HepG2 (cell line): ENCODE data around the gene WWC2. TPM values are rescaled to one million over a fixed set of nuclear protein-coding genes. Genes with fewer than 3 reads are reported as not detected.

ENCODE experiments used
- ATAC-seq: fragments of 200-7000 bp; cut with Tn5 transposase; 3 replicates; pipeline ENCODE4 v1.9.1; 2020; ENCODE audit warnings: mild to moderate bottlenecking, moderate library complexity
- BruUV-seq: library from RNA; stranded (reverse); fragments of 400-500 nt; replicated peaks from 2 replicates; lab custom pipeline; 2021; lab: Mats Ljungman, UMichigan
- CTCF ChIA-PET: fragments of 300-600 bp; formaldehyde crosslinking; extraction: SDS; loops from one replicate; lab custom pipeline; 2021; ENCODE audit warnings: low total read pairs, inconsistent platforms, low intra/inter-chr PET ratio; lab: Yijun Ruan, JAX
- POLR2A ChIA-PET: fragments of 350-600 bp; sonication (Branson Sonifier 250); formaldehyde crosslinking; loops from one replicate; lab custom pipeline; 2020; ENCODE audit warnings: antibody characterized with exemption, inconsistent platforms; lab: Yijun Ruan, JAX
- DNase-seq: peaks from one replicate; pipeline ENCODE4 v3.0.0-alpha.2; 2015; ENCODE audit warnings: low spot score
- FAIRE-seq: peaks from 3 replicates; lab custom pipeline; 2011; peaks lifted over from hg19 to GRCh38; lab: Jason Lieb, UNC
- H2AFZ ChIP-seq: one replicate; pipeline ENCODE4 v1.6.1; 2011; ENCODE audit warnings: low read length, inconsistent platforms
- H3K27ac ChIP-seq: fragments of 300-600 bp; 3 replicates; pipeline ENCODE4 v1.8.0; 2011; ENCODE audit warnings: mixed run types, mild to moderate bottlenecking, mixed read lengths, low read length, inconsistent platforms; ENCODE audit not compliant: insufficient read depth; ENCODE audit errors: extremely low read length
- H3K27me3 ChIP-seq, 2 experiments: fragments of 200-600 bp in 1 of 2; 2 replicates in 1 of 2; 3 replicates in 1 of 2; pipeline versions ENCODE4 v1.6.0 to v1.8.0; 2011; ENCODE audit warnings: low read length in 2 of 2, mild to moderate bottlenecking in 2 of 2, moderate library complexity in 2 of 2, inconsistent platforms in 1 of 2; ENCODE audit not compliant: insufficient read depth in 2 of 2, control insufficient read depth in 1 of 2
- H3K36me3 ChIP-seq, 2 experiments: fragments of 200-600 bp in 1 of 2; replicated peaks in 1 of 2; 2 replicates in 1 of 2; 3 replicates in 1 of 2; pipeline versions ENCODE4 v1.5.1 to v1.8.0; 2011; ENCODE audit warnings: low read length in 2 of 2, inconsistent platforms in 1 of 2; ENCODE audit not compliant: insufficient read depth in 2 of 2, control insufficient read depth in 1 of 2
- H3K4me1 ChIP-seq: 2 replicates; pipeline ENCODE4 v1.5.1; 2012; ENCODE audit warnings: low read length, inconsistent platforms; ENCODE audit not compliant: insufficient read depth
- H3K4me2 ChIP-seq: 2 replicates; pipeline ENCODE4 v1.6.0; 2011; ENCODE audit warnings: low read depth, low read length, inconsistent platforms
- H3K4me3 ChIP-seq, 3 experiments: fragments of 200-600 bp in 1 of 3; sonication (generic), shearing (Covaris generic) in 1 of 3; replicated peaks in 1 of 3; 2 replicates each; pipeline ENCODE4 v1.5.1; 2011 to 2016; ENCODE audit warnings: low read length in 3 of 3, inconsistent platforms in 2 of 3, low read depth in 2 of 3, mild to moderate bottlenecking in 2 of 3, control low read depth in 1 of 3, mixed read lengths in 1 of 3; ENCODE audit not compliant: insufficient read depth in 1 of 3
- H3K79me2 ChIP-seq: one replicate; pipeline ENCODE4 v1.6.1; 2011; ENCODE audit warnings: low read length, inconsistent platforms; ENCODE audit not compliant: insufficient read depth
- H3K9ac ChIP-seq: 2 replicates; pipeline ENCODE4 v1.6.0; 2011; ENCODE audit warnings: mild to moderate bottlenecking, low read depth, low read length, inconsistent platforms; ENCODE audit not compliant: insufficient read depth
- H3K9me3 ChIP-seq: 2 replicates; pipeline ENCODE4 v1.5.1; 2012; ENCODE audit warnings: mild to moderate bottlenecking, low read length
- H4K20me1 ChIP-seq: 2 replicates; pipeline ENCODE4 v1.6.0; 2011; ENCODE audit warnings: inconsistent platforms, mild to moderate bottlenecking, low read length, moderate library complexity; ENCODE audit not compliant: insufficient read depth
- ETV6 ChIP-seq: sonication (generic); formaldehyde crosslinking; conservative IDR thresholded peaks from 2 replicates; pipeline ENCODE4 v1.4.0; 2020; ENCODE audit warnings: missing genetic modification reagents
- HBP1 ChIP-seq: IDR thresholded peaks from 2 replicates; pipeline ENCODE4 v1.6.1; 2016; ENCODE audit warnings: low read depth, control low read depth
- KDM2A ChIP-seq: sonication (generic); formaldehyde crosslinking; IDR thresholded peaks from 2 replicates; pipeline ENCODE4 v1.4.0; 2020; ENCODE audit warnings: low read depth, missing genetic modification reagents, borderline replicate concordance
- MEF2D ChIP-seq: sonication (generic); formaldehyde crosslinking; IDR thresholded peaks from 2 replicates; pipeline ENCODE4 v1.5.1; 2020; ENCODE audit warnings: mild to moderate bottlenecking, missing genetic modification reagents
- ZNF281 ChIP-seq: sonication (generic); formaldehyde crosslinking; IDR thresholded peaks from 2 replicates; pipeline ENCODE4 v1.4.0; 2020; ENCODE audit warnings: missing genetic modification reagents, borderline replicate concordance
- ZNF468 ChIP-seq: sonication (generic); formaldehyde crosslinking; IDR thresholded peaks from 2 replicates; pipeline ENCODE4 v1.8.0; 2022; ENCODE audit warnings: mild to moderate bottlenecking, moderate library complexity, missing genetic modification reagents
- ZNF530 ChIP-seq: sonication (generic); formaldehyde crosslinking; IDR thresholded peaks from 2 replicates; pipeline ENCODE4 v1.5.0; 2020; ENCODE audit warnings: low read depth, mild to moderate bottlenecking, missing genetic modification reagents
- ZNF567 ChIP-seq: sonication (generic); formaldehyde crosslinking; IDR thresholded peaks from 2 replicates; pipeline ENCODE4 v1.8.1; 2023; ENCODE audit warnings: mild to moderate bottlenecking, missing genetic modification reagents, borderline replicate concordance
- ZNF7 ChIP-seq: IDR thresholded peaks from 2 replicates; pipeline ENCODE4 v1.6.1; 2016; ENCODE audit warnings: missing biosample characterization, missing genetic modification reagents
- WGBS: methylation state at CpG from one replicate; pipeline ENCODE4 v1.1.6; 2017; ENCODE audit warnings: low lambda C conversion rate; 5-methylcytosine and 5-hydroxymethylcytosine counted together
- in situ Hi-C: cut with HindIII; loops from 2 replicates; pipeline ENCODE4 v1.10.0; 2017; ENCODE audit warnings: low pct_unique_long_range_greater_than_20kb; ENCODE audit not compliant: extremely low pct_ligation_motif_present
- intact Hi-C: fragments of 100-400 bp; cut with micrococcal nuclease; formaldehyde crosslinking; loops from one replicate; pipeline ENCODE4 v1.10.0; 2022; ENCODE audit not compliant: unreplicated experiment
- polyA plus RNA-seq, 8 experiments: library from polyadenylated mRNA; depleted of rRNA in 3 of 8; stranded (reverse) in 7 of 8; unstranded in 1 of 8; fragments of >200 nt; fragmentation: Illumina TruSeq in 4 of 8; extraction: Trizol in 4 of 8; gene quantifications; 2 replicates each; pipeline versions ENCODE4 v1.2.1 to v1.2.3, GENCODE V29; 2011 to 2016; ENCODE audit warnings: low read depth in 4 of 8, missing spikeins in 1 of 8, mixed read lengths in 1 of 8; ENCODE audit not compliant: insufficient read depth in 1 of 8
- total RNA-seq, 5 experiments: library from RNA; depleted of rRNA; stranded (reverse); fragments of >200 nt; fragmentation: Illumina TruSeq; extraction: Trizol; gene quantifications; 2 replicates each; pipeline ENCODE4 v1.2.3, GENCODE V29; 2016; ENCODE audit warnings: low read depth in 1 of 5

Gene WWC2
- total and polyA plus RNA-seq, 2 of the 13 experiments (the other 11 are each of a cell fraction or from before 2014, with no cell fraction given): 40.0 to 50.1 TPM

- Histone ChIP-seq H3K4me3 (no peak overlapping the region), H2AFZ (no peak overlapping the region), H3K4me1 (peaks cover 60% of the 10 kb centered on the region), H3K79me2 (peaks cover 95% of the 10 kb centered on the region), H3K9me3 (no peaks in the 10 kb centered on the region), H3K36me3 (no peaks in the 10 kb centered on the region; a peak in 2 of 5 replicates), H3K9ac (no peak overlapping the region), H3K27me3 (no peaks in the 10 kb centered on the region), H3K4me2 (no peak overlapping the region), H3K27ac (no peak overlapping the region), H4K20me1 (peaks cover 46% of the 10 kb centered on the region)
- WGBS: 71% methylated on average over 4 of the region's 4 CpGs
- ChIA-PET CTCF (no interaction called here), POLR2A (no interaction called here)
- no peak for FAIRE-seq
- intact Hi-C loops: no loop called here
- in situ Hi-C loops: no loop called here
- no peak for DNase-seq
- no TSS peak for BruUV-seq
- TF ChIP-seq ETV6 (CRISPR knock-in tag) (no peak), ZNF468 (CRISPR knock-in tag) (no peak), KDM2A (CRISPR knock-in tag) (no peak), ZNF281 (CRISPR knock-in tag) (no peak), ZNF7 (CRISPR knock-in tag) (no peak), ZNF530 (no peak), MEF2D (CRISPR knock-in tag) (no peak), ZNF567 (CRISPR knock-in tag) (no peak), HBP1 (CRISPR knock-in tag) (no peak)
- no peak for ATAC-seq
Observed at GRCh38 chr4:183158062-183158461, 59.0 kb downstream of the WWC2 start.
